Keratinocyte (primary cell): ENCODE data around the gene ANKRD17.

ENCODE experiments used
- EZH2 ChIP-seq: IDR thresholded peaks from one replicate; pipeline ENCODE4 v1.6.1; 2012; ENCODE audit warnings: inconsistent platforms, mild to moderate bottlenecking, low read length, moderate library complexity
- TF ChIP-seq, protein P1 (sequence below), 3 experiments: IDR thresholded peaks in 1 of 3; conservative IDR thresholded peaks in 1 of 3; optimal IDR thresholded peaks in 1 of 3; 2 replicates in 2 of 3; 3 replicates in 1 of 3; pipeline versions ENCODE3 to v1.5.1; 2011; ENCODE audit warnings: low read length in 3 of 3, mild to moderate bottlenecking in 3 of 3, moderate library complexity in 2 of 3, control low read depth in 1 of 3, inconsistent platforms in 1 of 3; ENCODE audit not compliant: insufficient read depth in 2 of 3; ENCODE audit errors: extremely low read depth in 1 of 3

DNA sequence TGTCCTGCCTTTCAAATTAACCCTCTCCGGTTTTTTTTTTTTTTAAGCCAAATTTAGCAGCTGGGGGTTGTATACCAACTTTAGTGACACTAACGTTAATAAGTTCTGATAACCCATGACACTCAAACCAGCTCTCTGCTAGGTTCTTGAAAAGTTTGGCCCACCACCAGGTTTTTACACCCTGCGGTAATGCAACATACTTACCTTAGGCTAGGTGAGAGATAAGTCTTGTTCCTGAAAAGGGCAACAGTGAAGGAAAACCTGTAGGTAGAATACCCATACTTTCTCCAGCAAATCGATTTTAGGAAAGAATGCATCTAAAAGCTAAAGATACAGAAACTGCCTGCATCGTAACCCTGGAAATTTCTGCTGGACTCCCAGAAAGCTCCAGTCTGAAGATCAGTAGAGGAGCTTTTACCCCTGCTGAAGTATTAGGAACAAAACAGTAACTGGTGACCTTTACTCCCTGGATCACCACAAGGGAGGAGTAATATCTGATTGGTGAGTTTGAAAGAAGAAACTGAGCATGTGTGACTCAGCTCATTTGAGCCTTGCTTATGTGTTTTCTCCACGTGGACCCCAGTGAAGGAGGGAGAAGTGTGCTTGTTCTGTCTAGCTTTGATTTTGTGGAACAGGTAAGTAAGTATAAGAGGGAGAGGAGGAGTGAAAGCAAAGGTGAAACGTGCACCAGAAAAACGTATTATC lies 154.6 kb downstream of the ANKRD17 start:
- TF ChIP-seq, protein P1, sequence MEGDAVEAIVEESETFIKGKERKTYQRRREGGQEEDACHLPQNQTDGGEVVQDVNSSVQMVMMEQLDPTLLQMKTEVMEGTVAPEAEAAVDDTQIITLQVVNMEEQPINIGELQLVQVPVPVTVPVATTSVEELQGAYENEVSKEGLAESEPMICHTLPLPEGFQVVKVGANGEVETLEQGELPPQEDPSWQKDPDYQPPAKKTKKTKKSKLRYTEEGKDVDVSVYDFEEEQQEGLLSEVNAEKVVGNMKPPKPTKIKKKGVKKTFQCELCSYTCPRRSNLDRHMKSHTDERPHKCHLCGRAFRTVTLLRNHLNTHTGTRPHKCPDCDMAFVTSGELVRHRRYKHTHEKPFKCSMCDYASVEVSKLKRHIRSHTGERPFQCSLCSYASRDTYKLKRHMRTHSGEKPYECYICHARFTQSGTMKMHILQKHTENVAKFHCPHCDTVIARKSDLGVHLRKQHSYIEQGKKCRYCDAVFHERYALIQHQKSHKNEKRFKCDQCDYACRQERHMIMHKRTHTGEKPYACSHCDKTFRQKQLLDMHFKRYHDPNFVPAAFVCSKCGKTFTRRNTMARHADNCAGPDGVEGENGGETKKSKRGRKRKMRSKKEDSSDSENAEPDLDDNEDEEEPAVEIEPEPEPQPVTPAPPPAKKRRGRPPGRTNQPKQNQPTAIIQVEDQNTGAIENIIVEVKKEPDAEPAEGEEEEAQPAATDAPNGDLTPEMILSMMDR (optimal IDR thresholded peaks at IDR 0.05 in 1 of 3, IDR thresholded peaks at IDR 0.05 in 1 of 3, conservative IDR thresholded peaks at IDR 0.05 in 1 of 3; ENCODE audit: extremely low read depth in 1 of 3, insufficient read depth in 2 of 3, low read length in 3 of 3) = no peak
- TF ChIP-seq EZH2 = no peak
